CD14-positive monocyte (primary cell): ENCODE data around the gene ALDH5A1. TPM values are rescaled to one million over a fixed set of nuclear protein-coding genes. Genes with fewer than 3 reads are reported as not detected.

Experiments used
- DNase-seq, 3 donors: peaks; one replicate each; pipeline ENCODE4 v3.0.0-alpha.2; 2011 to 2022
- H2AFZ ChIP-seq: 2 replicates; pipeline ENCODE4 v1.6.0; 2012; ENCODE audit warnings: mild to moderate bottlenecking, low read depth, low read length, inconsistent platforms; ENCODE audit not compliant: insufficient read depth, poor library complexity, severe bottlenecking
- H3K27ac ChIP-seq, 2 donors: 1 replicate in 1 of 2; 2 replicates in 1 of 2; pipeline ENCODE4 v1.5.1; 2012 to 2013; ENCODE audit warnings: low read length in 2 of 2, control low read depth in 1 of 2, inconsistent platforms in 1 of 2, low read depth in 1 of 2, mild to moderate bottlenecking in 1 of 2
- H3K27me3 ChIP-seq, 2 donors: one replicate each; pipeline versions ENCODE4 v1.6.0 to v1.6.1; 2011 to 2013; ENCODE audit warnings: low read length in 2 of 2; ENCODE audit not compliant: control insufficient read depth in 2 of 2, insufficient read depth in 2 of 2
- H3K36me3 ChIP-seq, 2 donors: replicated peaks in 1 of 2; 1 replicate in 1 of 2; 2 replicates in 1 of 2; pipeline versions ENCODE4 v1.5.1 to v1.6.1; 2012 to 2013; ENCODE audit warnings: low read length in 2 of 2, control low read depth in 1 of 2, inconsistent platforms in 1 of 2, mild to moderate bottlenecking in 1 of 2; ENCODE audit not compliant: insufficient read depth in 2 of 2, control insufficient read depth in 1 of 2
- H3K4me1 ChIP-seq, 2 donors: 1 replicate in 1 of 2; 2 replicates in 1 of 2; pipeline versions ENCODE4 v1.5.1 to v1.6.1; 2012 to 2013; ENCODE audit warnings: low read length in 2 of 2, control low read depth in 1 of 2, inconsistent platforms in 1 of 2, mild to moderate bottlenecking in 1 of 2, moderate library complexity in 1 of 2; ENCODE audit not compliant: insufficient read depth in 2 of 2, control insufficient read depth in 1 of 2
- H3K4me2 ChIP-seq: replicated peaks from 2 replicates; pipeline ENCODE3; 2012; ENCODE audit warnings: low read length, moderate library complexity, mild to moderate bottlenecking; ENCODE audit not compliant: poor library complexity, severe bottlenecking; ENCODE audit errors: extremely low read depth
- H3K4me3 ChIP-seq, 3 experiments: fragments of 200-600 bp in 1 of 3; sonication (generic) in 1 of 3; replicated peaks in 1 of 3; 1 replicate in 2 of 3; 2 replicates in 1 of 3; pipeline ENCODE4 v1.5.1; 2011 to 2013; ENCODE audit warnings: low read length in 3 of 3, mild to moderate bottlenecking in 3 of 3, control low read depth in 2 of 3, low read depth in 2 of 3, inconsistent platforms in 1 of 3, moderate library complexity in 1 of 3
- H3K79me2 ChIP-seq: 2 replicates; pipeline ENCODE4 v1.6.0; 2012; ENCODE audit warnings: mild to moderate bottlenecking, control low read depth, inconsistent platforms, low read length, moderate library complexity; ENCODE audit not compliant: insufficient read depth
- H3K9ac ChIP-seq: 2 replicates; pipeline ENCODE4 v1.6.0; 2017; ENCODE audit warnings: low read length, mild to moderate bottlenecking; ENCODE audit not compliant: insufficient read depth, poor library complexity, severe bottlenecking
- H3K9me3 ChIP-seq, 2 donors: replicated peaks in 1 of 2; 1 replicate in 1 of 2; 2 replicates in 1 of 2; pipeline versions ENCODE4 v1.5.1 to v1.6.1; 2012 to 2013; ENCODE audit warnings: low read length in 2 of 2, control low read depth in 1 of 2; ENCODE audit not compliant: control insufficient read depth in 1 of 2, insufficient read depth in 1 of 2
- H4K20me1 ChIP-seq: 2 replicates; pipeline ENCODE4 v1.6.0; 2012; ENCODE audit warnings: mild to moderate bottlenecking, low read length, control low read depth, moderate library complexity; ENCODE audit not compliant: insufficient read depth
- H3K27ac Mint-ChIP-seq, 7 donors: one replicate each; pipeline ENCODE4 v1.8.0; 2020; ENCODE audit warnings: mild to moderate bottlenecking in 7 of 7, mixed read lengths in 7 of 7, moderate library complexity in 6 of 7, inconsistent platforms in 2 of 7
- H3K27me3 Mint-ChIP-seq, 3 donors: one replicate each; pipeline ENCODE4 v1.8.0; 2021 to 2022; ENCODE audit warnings: low read depth in 3 of 3, mild to moderate bottlenecking in 3 of 3, mixed read lengths in 3 of 3, moderate library complexity in 3 of 3, inconsistent platforms in 1 of 3
- H3K36me3 Mint-ChIP-seq, 2 donors: one replicate each; pipeline ENCODE4 v1.8.0; 2020; ENCODE audit warnings: mixed read lengths in 2 of 2, inconsistent platforms in 1 of 2, mild to moderate bottlenecking in 1 of 2
- H3K4me1 Mint-ChIP-seq: one replicate; pipeline ENCODE4 v1.8.0; 2020; ENCODE audit warnings: mild to moderate bottlenecking, mixed read lengths
- H3K4me3 Mint-ChIP-seq, 2 donors: one replicate each; pipeline ENCODE4 v1.8.0; 2020; ENCODE audit warnings: mild to moderate bottlenecking in 2 of 2, mixed read lengths in 2 of 2, moderate library complexity in 1 of 2
- H3K9me3 Mint-ChIP-seq, 7 donors: one replicate each; pipeline ENCODE4 v1.8.0; 2020 to 2022; ENCODE audit warnings: mixed read lengths in 7 of 7, mild to moderate bottlenecking in 6 of 7, moderate library complexity in 6 of 7, inconsistent platforms in 2 of 7
- CTCF ChIP-seq: fragments of 200-600 bp; IDR thresholded peaks from one replicate; pipeline ENCODE4 v1.8.0; 2022; ENCODE audit warnings: antibody characterized with exemption, mild to moderate bottlenecking
- WGBS: methylation state at CpG from one replicate; pipeline ENCODE4 v1.1.5; 2013; ENCODE audit warnings: missing lambda C conversion rate; ENCODE audit not compliant: insufficient coverage; 5-methylcytosine and 5-hydroxymethylcytosine counted together
- intact Hi-C, 2 donors: fragments of 100-400 bp; cut with micrococcal nuclease; formaldehyde crosslinking; loops; one replicate each; pipeline versions ENCODE4 v1.15.0 to v1.15.1; 2023
- polyA plus RNA-seq, 3 donors: library from polyadenylated mRNA; depleted of rRNA in 1 of 3; unstranded in 2 of 3; stranded (reverse) in 1 of 3; fragments of 300-500 nt in 2 of 3; fragments of >200 nt in 1 of 3; fragmentation: Illumina TruSeq in 2 of 3; gene quantifications; 1 replicate in 2 of 3; 2 replicates in 1 of 3; pipeline ENCODE4 v1.2.3, GENCODE V29; 2012 to 2021

Gene ALDH5A1
- polyA plus RNA-seq, 3 donors = 0.04 to 0.33 (median 0.17) TPM

GRCh38 chr6:24537082-24537699 is 42.4 kb downstream of the ALDH5A1 start:
- intact Hi-C loops = no loop called here
- H3K36me3 ChIP-seq = no peaks in the 10 kb centered on the region
- H3K9me3 ChIP-seq = no peaks in the 10 kb centered on the region
- Mint-ChIP-seq H3K27me3 (no peaks in the 10 kb centered on the region), H3K4me1 (no peaks in the 10 kb centered on the region), H3K36me3 (no peaks in the 10 kb centered on the region), H3K4me3 (no peak overlapping the region), H3K27ac (no peak overlapping the region), H3K9me3 (no peaks in the 10 kb centered on the region)
- H3K9ac ChIP-seq = no peak overlapping the region
- no peak overlapping the region for H3K4me3 ChIP-seq
- WGBS = 100% methylated on average over 3 of the region's 8 CpGs
- no peaks in the 10 kb centered on the region for H3K79me2 ChIP-seq
- no peak overlapping the region for H2AFZ ChIP-seq
- no peak for DNase-seq
- H3K27me3 ChIP-seq = no peaks in the 10 kb centered on the region
- H4K20me1 ChIP-seq = no peaks in the 10 kb centered on the region
- no peak overlapping the region for H3K4me2 ChIP-seq
- no peak for TF ChIP-seq CTCF
- H3K4me1 ChIP-seq = no peaks in the 10 kb centered on the region
- H3K27ac ChIP-seq = no peak overlapping the region

GRCh38 chr6:24537771-24538385 is 43.1 kb downstream of the ALDH5A1 start:
- Histone ChIP-seq H3K79me2 (no peaks in the 10 kb centered on the region), H3K36me3 (no peaks in the 10 kb centered on the region), H3K9ac (no peak overlapping the region), H3K9me3 (no peaks in the 10 kb centered on the region), H3K27ac (no peak overlapping the region), H3K27me3 (no peaks in the 10 kb centered on the region), H3K4me2 (no peak overlapping the region), H3K4me3 (no peak overlapping the region), H4K20me1 (no peaks in the 10 kb centered on the region), H2AFZ (no peak overlapping the region), H3K4me1 (no peaks in the 10 kb centered on the region)
- DNase-seq = no peak
- Mint-ChIP-seq H3K4me1 (no peaks in the 10 kb centered on the region), H3K9me3 (no peaks in the 10 kb centered on the region), H3K27ac (no peak overlapping the region), H3K27me3 (no peaks in the 10 kb centered on the region), H3K36me3 (no peaks in the 10 kb centered on the region), H3K4me3 (no peak overlapping the region)
- intact Hi-C loops = no loop called here
- TF ChIP-seq CTCF = no peak
- WGBS = 100% methylated on average over 3 of the region's 8 CpGs
